HepG2 (cell line): ENCODE results near the gene ARHGAP15. TPM values are rescaled to one million over a fixed set of nuclear protein-coding genes. Genes with fewer than 3 reads are reported as not detected.

Experiments
- ATAC-seq: fragments of 200-7000 bp; cut with Tn5 transposase; 3 replicates; pipeline ENCODE4 v1.9.1; 2020; ENCODE audit warnings: mild to moderate bottlenecking, moderate library complexity
- BruUV-seq: library from RNA; stranded (reverse); fragments of 400-500 nt; replicated peaks from 2 replicates; lab custom pipeline; 2021; lab: Mats Ljungman, UMichigan
- CTCF ChIA-PET: fragments of 300-600 bp; formaldehyde crosslinking; extraction: SDS; loops from one replicate; lab custom pipeline; 2021; ENCODE audit warnings: low total read pairs, inconsistent platforms, low intra/inter-chr PET ratio; lab: Yijun Ruan, JAX
- POLR2A ChIA-PET: fragments of 350-600 bp; sonication (Branson Sonifier 250); formaldehyde crosslinking; loops from one replicate; lab custom pipeline; 2020; ENCODE audit warnings: antibody characterized with exemption, inconsistent platforms; lab: Yijun Ruan, JAX
- DNase-seq: peaks from one replicate; pipeline ENCODE4 v3.0.0-alpha.2; 2015; ENCODE audit warnings: low spot score
- FAIRE-seq: peaks from 3 replicates; lab custom pipeline; 2011; peaks lifted over from hg19 to GRCh38; lab: Jason Lieb, UNC
- H2AFZ ChIP-seq: one replicate; pipeline ENCODE4 v1.6.1; 2011; ENCODE audit warnings: low read length, inconsistent platforms
- H3K27ac ChIP-seq: fragments of 300-600 bp; 3 replicates; pipeline ENCODE4 v1.8.0; 2011; ENCODE audit warnings: mixed run types, mild to moderate bottlenecking, mixed read lengths, low read length, inconsistent platforms; ENCODE audit not compliant: insufficient read depth; ENCODE audit errors: extremely low read length
- H3K27me3 ChIP-seq, 2 experiments: fragments of 200-600 bp in 1 of 2; 2 replicates in 1 of 2; 3 replicates in 1 of 2; pipeline versions ENCODE4 v1.6.0 to v1.8.0; 2011; ENCODE audit warnings: low read length in 2 of 2, mild to moderate bottlenecking in 2 of 2, moderate library complexity in 2 of 2, inconsistent platforms in 1 of 2; ENCODE audit not compliant: insufficient read depth in 2 of 2, control insufficient read depth in 1 of 2
- H3K36me3 ChIP-seq, 2 experiments: fragments of 200-600 bp in 1 of 2; replicated peaks in 1 of 2; 2 replicates in 1 of 2; 3 replicates in 1 of 2; pipeline versions ENCODE4 v1.5.1 to v1.8.0; 2011; ENCODE audit warnings: low read length in 2 of 2, inconsistent platforms in 1 of 2; ENCODE audit not compliant: insufficient read depth in 2 of 2, control insufficient read depth in 1 of 2
- H3K4me1 ChIP-seq: 2 replicates; pipeline ENCODE4 v1.5.1; 2012; ENCODE audit warnings: low read length, inconsistent platforms; ENCODE audit not compliant: insufficient read depth
- H3K4me2 ChIP-seq: 2 replicates; pipeline ENCODE4 v1.6.0; 2011; ENCODE audit warnings: low read depth, low read length, inconsistent platforms
- H3K4me3 ChIP-seq, 3 experiments: fragments of 200-600 bp in 1 of 3; sonication (generic), shearing (Covaris generic) in 1 of 3; replicated peaks in 1 of 3; 2 replicates each; pipeline ENCODE4 v1.5.1; 2011 to 2016; ENCODE audit warnings: low read length in 3 of 3, inconsistent platforms in 2 of 3, low read depth in 2 of 3, mild to moderate bottlenecking in 2 of 3, control low read depth in 1 of 3, mixed read lengths in 1 of 3; ENCODE audit not compliant: insufficient read depth in 1 of 3
- H3K79me2 ChIP-seq: one replicate; pipeline ENCODE4 v1.6.1; 2011; ENCODE audit warnings: low read length, inconsistent platforms; ENCODE audit not compliant: insufficient read depth
- H3K9ac ChIP-seq: 2 replicates; pipeline ENCODE4 v1.6.0; 2011; ENCODE audit warnings: mild to moderate bottlenecking, low read depth, low read length, inconsistent platforms; ENCODE audit not compliant: insufficient read depth
- H3K9me3 ChIP-seq: 2 replicates; pipeline ENCODE4 v1.5.1; 2012; ENCODE audit warnings: mild to moderate bottlenecking, low read length
- H4K20me1 ChIP-seq: 2 replicates; pipeline ENCODE4 v1.6.0; 2011; ENCODE audit warnings: inconsistent platforms, mild to moderate bottlenecking, low read length, moderate library complexity; ENCODE audit not compliant: insufficient read depth
- ELF3 ChIP-seq: IDR thresholded peaks from 2 replicates; pipeline ENCODE4 v1.6.1; 2016; ENCODE audit warnings: missing genetic modification reagents, missing compliant biosample characterization
- ERF ChIP-seq: IDR thresholded peaks from 2 replicates; pipeline ENCODE4 v1.6.1; 2018; ENCODE audit warnings: missing biosample characterization, missing genetic modification reagents
- MXI1 ChIP-seq: IDR thresholded peaks from 3 replicates; pipeline ENCODE4 v1.6.1; 2012; ENCODE audit warnings: low read depth, low read length, inconsistent platforms, borderline replicate concordance
- NAIF1 ChIP-seq: sonication (generic); formaldehyde crosslinking; IDR thresholded peaks from 2 replicates; pipeline ENCODE4 v1.5.0; 2020; ENCODE audit warnings: mild to moderate bottlenecking, missing genetic modification reagents, borderline replicate concordance
- ONECUT2 ChIP-seq: sonication (generic); formaldehyde crosslinking; IDR thresholded peaks from 2 replicates; pipeline ENCODE4 v1.4.0; 2020; ENCODE audit warnings: missing genetic modification reagents
- PHB2 ChIP-seq: fragments of 450-650 bp; IDR thresholded peaks from 2 replicates; pipeline ENCODE4 v1.6.1; 2018; ENCODE audit not compliant: partially characterized antibody
- ZNF260 ChIP-seq: sonication (generic); formaldehyde crosslinking; IDR thresholded peaks from 2 replicates; pipeline ENCODE4 v1.4.0; 2020; ENCODE audit warnings: missing genetic modification reagents, low read depth, mild to moderate bottlenecking, borderline replicate concordance
- ZNF547 ChIP-seq: sonication (generic); formaldehyde crosslinking; IDR thresholded peaks from 2 replicates; pipeline ENCODE4 v1.5.1; 2020; ENCODE audit warnings: mild to moderate bottlenecking, missing genetic modification reagents
- ZNF550 ChIP-seq: sonication (generic); formaldehyde crosslinking; IDR thresholded peaks from 2 replicates; pipeline ENCODE4 v1.4.0; 2020; ENCODE audit warnings: mild to moderate bottlenecking, missing genetic modification reagents, borderline replicate concordance
- ZNF674 ChIP-seq: sonication (generic); formaldehyde crosslinking; IDR thresholded peaks from 2 replicates; pipeline ENCODE4 v1.5.0; 2020; ENCODE audit warnings: low read depth, mild to moderate bottlenecking, missing genetic modification reagents
- ZNF678 ChIP-seq: sonication (generic); formaldehyde crosslinking; IDR thresholded peaks from 2 replicates; pipeline ENCODE4 v1.4.0; 2020; ENCODE audit warnings: mild to moderate bottlenecking, missing genetic modification reagents
- WGBS: methylation state at CpG from one replicate; pipeline ENCODE4 v1.1.6; 2017; ENCODE audit warnings: low lambda C conversion rate; 5-methylcytosine and 5-hydroxymethylcytosine counted together
- in situ Hi-C: cut with HindIII; loops from 2 replicates; pipeline ENCODE4 v1.10.0; 2017; ENCODE audit warnings: low pct_unique_long_range_greater_than_20kb; ENCODE audit not compliant: extremely low pct_ligation_motif_present
- intact Hi-C: fragments of 100-400 bp; cut with micrococcal nuclease; formaldehyde crosslinking; loops from one replicate; pipeline ENCODE4 v1.10.0; 2022; ENCODE audit not compliant: unreplicated experiment
- polyA plus RNA-seq, 8 experiments: library from polyadenylated mRNA; depleted of rRNA in 3 of 8; stranded (reverse) in 7 of 8; unstranded in 1 of 8; fragments of >200 nt; fragmentation: Illumina TruSeq in 4 of 8; extraction: Trizol in 4 of 8; gene quantifications; 2 replicates each; pipeline versions ENCODE4 v1.2.1 to v1.2.3, GENCODE V29; 2011 to 2016; ENCODE audit warnings: low read depth in 4 of 8, missing spikeins in 1 of 8, mixed read lengths in 1 of 8; ENCODE audit not compliant: insufficient read depth in 1 of 8
- total RNA-seq, 5 experiments: library from RNA; depleted of rRNA; stranded (reverse); fragments of >200 nt; fragmentation: Illumina TruSeq; extraction: Trizol; gene quantifications; 2 replicates each; pipeline ENCODE4 v1.2.3, GENCODE V29; 2016; ENCODE audit warnings: low read depth in 1 of 5
- TF ChIP-seq, protein P1 (sequence below): sonication (generic); formaldehyde crosslinking; IDR thresholded peaks from 2 replicates; pipeline ENCODE4 v1.5.1; 2020; ENCODE audit warnings: mild to moderate bottlenecking, missing genetic modification reagents, moderate library complexity
- TF ChIP-seq, protein P2 (sequence below): sonication (generic); formaldehyde crosslinking; IDR thresholded peaks from 2 replicates; pipeline ENCODE4 v1.4.0; 2020; ENCODE audit warnings: missing genetic modification reagents
- TF ChIP-seq, protein P3 (sequence below): sonication (generic); formaldehyde crosslinking; IDR thresholded peaks from 2 replicates; pipeline ENCODE4 v1.4.0; 2020; ENCODE audit warnings: missing genetic modification reagents
- TF ChIP-seq, protein P4 (sequence below): sonication (generic); formaldehyde crosslinking; IDR thresholded peaks from 2 replicates; pipeline ENCODE4 v1.4.0; 2020; ENCODE audit warnings: missing genetic modification reagents; ENCODE audit errors: not compliant biosample characterization
- TF ChIP-seq, protein P5 (sequence below): sonication (generic); formaldehyde crosslinking; IDR thresholded peaks from 2 replicates; pipeline ENCODE4 v1.5.0; 2020; ENCODE audit warnings: mild to moderate bottlenecking, missing genetic modification reagents
- TF ChIP-seq, protein P6 (sequence below): sonication (generic); formaldehyde crosslinking; IDR thresholded peaks from 2 replicates; pipeline ENCODE4 v1.4.0; 2020; ENCODE audit warnings: missing genetic modification reagents

The ARHGAP15 gene
- total and polyA plus RNA-seq, 2 of the 13 experiments (the other 11 are each of a cell fraction or from before 2014, with no cell fraction given): 0.04 TPM; not detected in 1

DNA sequence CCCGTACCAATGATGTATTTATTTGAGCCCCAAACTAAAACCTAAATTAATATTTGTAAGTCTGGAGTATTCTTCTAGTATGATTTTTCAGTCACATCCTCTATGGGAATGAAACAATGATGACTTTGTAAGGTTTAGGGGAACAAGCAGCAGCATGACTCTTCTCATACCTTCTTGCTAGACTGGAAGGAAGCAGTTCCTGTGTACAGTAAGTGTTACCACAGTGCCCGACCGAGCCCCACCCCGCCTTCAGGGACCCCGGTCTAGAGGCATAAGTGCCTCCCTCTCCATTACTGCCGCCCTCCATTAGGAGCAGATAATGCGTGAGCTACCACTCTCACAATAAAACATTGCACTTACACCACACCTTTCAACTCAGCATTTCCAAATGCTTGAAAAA, 599.3 kb downstream of the ARHGAP15 start:
- H3K27ac ChIP-seq: no peak overlapping the region
- no peak overlapping the region for H2AFZ ChIP-seq
- POLR2A ChIA-PET: no interaction called here
- TF ChIP-seq, protein P1, sequence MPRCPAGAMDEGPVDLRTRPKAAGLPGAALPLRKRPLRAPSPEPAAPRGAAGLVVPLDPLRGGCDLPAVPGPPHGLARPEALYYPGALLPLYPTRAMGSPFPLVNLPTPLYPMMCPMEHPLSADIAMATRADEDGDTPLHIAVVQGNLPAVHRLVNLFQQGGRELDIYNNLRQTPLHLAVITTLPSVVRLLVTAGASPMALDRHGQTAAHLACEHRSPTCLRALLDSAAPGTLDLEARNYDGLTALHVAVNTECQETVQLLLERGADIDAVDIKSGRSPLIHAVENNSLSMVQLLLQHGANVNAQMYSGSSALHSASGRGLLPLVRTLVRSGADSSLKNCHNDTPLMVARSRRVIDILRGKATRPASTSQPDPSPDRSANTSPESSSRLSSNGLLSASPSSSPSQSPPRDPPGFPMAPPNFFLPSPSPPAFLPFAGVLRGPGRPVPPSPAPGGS (CRISPR knock-in tag): no peak
- TF ChIP-seq, protein P2, sequence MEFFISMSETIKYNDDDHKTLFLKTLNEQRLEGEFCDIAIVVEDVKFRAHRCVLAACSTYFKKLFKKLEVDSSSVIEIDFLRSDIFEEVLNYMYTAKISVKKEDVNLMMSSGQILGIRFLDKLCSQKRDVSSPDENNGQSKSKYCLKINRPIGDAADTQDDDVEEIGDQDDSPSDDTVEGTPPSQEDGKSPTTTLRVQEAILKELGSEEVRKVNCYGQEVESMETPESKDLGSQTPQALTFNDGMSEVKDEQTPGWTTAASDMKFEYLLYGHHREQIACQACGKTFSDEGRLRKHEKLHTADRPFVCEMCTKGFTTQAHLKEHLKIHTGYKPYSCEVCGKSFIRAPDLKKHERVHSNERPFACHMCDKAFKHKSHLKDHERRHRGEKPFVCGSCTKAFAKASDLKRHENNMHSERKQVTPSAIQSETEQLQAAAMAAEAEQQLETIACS (CRISPR knock-in tag): no peak
- TF ChIP-seq, protein P3, sequence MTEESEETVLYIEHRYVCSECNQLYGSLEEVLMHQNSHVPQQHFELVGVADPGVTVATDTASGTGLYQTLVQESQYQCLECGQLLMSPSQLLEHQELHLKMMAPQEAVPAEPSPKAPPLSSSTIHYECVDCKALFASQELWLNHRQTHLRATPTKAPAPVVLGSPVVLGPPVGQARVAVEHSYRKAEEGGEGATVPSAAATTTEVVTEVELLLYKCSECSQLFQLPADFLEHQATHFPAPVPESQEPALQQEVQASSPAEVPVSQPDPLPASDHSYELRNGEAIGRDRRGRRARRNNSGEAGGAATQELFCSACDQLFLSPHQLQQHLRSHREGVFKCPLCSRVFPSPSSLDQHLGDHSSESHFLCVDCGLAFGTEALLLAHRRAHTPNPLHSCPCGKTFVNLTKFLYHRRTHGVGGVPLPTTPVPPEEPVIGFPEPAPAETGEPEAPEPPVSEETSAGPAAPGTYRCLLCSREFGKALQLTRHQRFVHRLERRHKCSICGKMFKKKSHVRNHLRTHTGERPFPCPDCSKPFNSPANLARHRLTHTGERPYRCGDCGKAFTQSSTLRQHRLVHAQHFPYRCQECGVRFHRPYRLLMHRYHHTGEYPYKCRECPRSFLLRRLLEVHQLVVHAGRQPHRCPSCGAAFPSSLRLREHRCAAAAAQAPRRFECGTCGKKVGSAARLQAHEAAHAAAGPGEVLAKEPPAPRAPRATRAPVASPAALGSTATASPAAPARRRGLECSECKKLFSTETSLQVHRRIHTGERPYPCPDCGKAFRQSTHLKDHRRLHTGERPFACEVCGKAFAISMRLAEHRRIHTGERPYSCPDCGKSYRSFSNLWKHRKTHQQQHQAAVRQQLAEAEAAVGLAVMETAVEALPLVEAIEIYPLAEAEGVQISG (CRISPR knock-in tag): no peak
- TF ChIP-seq, protein P4, sequence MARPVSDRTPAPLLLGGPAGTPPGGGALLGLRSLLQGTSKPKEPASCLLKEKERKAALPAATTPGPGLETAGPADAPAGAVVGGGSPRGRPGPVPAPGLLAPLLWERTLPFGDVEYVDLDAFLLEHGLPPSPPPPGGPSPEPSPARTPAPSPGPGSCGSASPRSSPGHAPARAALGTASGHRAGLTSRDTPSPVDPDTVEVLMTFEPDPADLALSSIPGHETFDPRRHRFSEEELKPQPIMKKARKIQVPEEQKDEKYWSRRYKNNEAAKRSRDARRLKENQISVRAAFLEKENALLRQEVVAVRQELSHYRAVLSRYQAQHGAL (CRISPR knock-in tag): no peak
- no peak for TF ChIP-seq ZNF260 (CRISPR knock-in tag)
- no peak for TF ChIP-seq ZNF674
- TF ChIP-seq ZNF550: no peak
- TF ChIP-seq PHB2: no peak
- TF ChIP-seq ELF3 (CRISPR knock-in tag): no peak
- TF ChIP-seq ZNF678 (CRISPR knock-in tag): no peak
- TF ChIP-seq, protein P5, sequence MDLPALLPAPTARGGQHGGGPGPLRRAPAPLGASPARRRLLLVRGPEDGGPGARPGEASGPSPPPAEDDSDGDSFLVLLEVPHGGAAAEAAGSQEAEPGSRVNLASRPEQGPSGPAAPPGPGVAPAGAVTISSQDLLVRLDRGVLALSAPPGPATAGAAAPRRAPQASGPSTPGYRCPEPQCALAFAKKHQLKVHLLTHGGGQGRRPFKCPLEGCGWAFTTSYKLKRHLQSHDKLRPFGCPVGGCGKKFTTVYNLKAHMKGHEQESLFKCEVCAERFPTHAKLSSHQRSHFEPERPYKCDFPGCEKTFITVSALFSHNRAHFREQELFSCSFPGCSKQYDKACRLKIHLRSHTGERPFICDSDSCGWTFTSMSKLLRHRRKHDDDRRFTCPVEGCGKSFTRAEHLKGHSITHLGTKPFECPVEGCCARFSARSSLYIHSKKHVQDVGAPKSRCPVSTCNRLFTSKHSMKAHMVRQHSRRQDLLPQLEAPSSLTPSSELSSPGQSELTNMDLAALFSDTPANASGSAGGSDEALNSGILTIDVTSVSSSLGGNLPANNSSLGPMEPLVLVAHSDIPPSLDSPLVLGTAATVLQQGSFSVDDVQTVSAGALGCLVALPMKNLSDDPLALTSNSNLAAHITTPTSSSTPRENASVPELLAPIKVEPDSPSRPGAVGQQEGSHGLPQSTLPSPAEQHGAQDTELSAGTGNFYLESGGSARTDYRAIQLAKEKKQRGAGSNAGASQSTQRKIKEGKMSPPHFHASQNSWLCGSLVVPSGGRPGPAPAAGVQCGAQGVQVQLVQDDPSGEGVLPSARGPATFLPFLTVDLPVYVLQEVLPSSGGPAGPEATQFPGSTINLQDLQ (CRISPR knock-in tag): no peak
- TF ChIP-seq, protein P6, sequence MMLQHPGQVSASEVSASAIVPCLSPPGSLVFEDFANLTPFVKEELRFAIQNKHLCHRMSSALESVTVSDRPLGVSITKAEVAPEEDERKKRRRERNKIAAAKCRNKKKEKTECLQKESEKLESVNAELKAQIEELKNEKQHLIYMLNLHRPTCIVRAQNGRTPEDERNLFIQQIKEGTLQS (CRISPR knock-in tag): no peak
- no peak for TF ChIP-seq MXI1
- no peak for TF ChIP-seq ONECUT2
- no peak for TF ChIP-seq ZNF547
- no peak for TF ChIP-seq NAIF1 (CRISPR knock-in tag)
- TF ChIP-seq ERF (CRISPR knock-in tag): no peak

More for the DNA sequence above, 599.3 kb downstream of the ARHGAP15 start:
- H3K79me2 ChIP-seq: no peaks in the 10 kb centered on the region
- no peaks in the 10 kb centered on the region for H3K36me3 ChIP-seq
- DNase-seq (no peak), FAIRE-seq (no peak), ATAC-seq (no peak)
- 24% methylated on average over 7 of the region's 7 CpGs for WGBS
- CTCF ChIA-PET: no interaction called here
- intact Hi-C loops: no loop called here
- no peak overlapping the region for H3K4me2 ChIP-seq
- H3K27me3 ChIP-seq: no peaks in the 10 kb centered on the region
- H3K4me3 ChIP-seq: no peak overlapping the region
- in situ Hi-C loops: no loop called here
- no peaks in the 10 kb centered on the region for H3K9me3 ChIP-seq
- H4K20me1 ChIP-seq: no peaks in the 10 kb centered on the region
- H3K9ac ChIP-seq: no peak overlapping the region
- no peaks in the 10 kb centered on the region for H3K4me1 ChIP-seq
- BruUV-seq: no TSS peak
